ENCODE results near the gene ITM2C. TPM values are rescaled to one million over a fixed set of nuclear protein-coding genes. Genes with fewer than 3 reads are reported as not detected.

The ITM2C gene, protein sequence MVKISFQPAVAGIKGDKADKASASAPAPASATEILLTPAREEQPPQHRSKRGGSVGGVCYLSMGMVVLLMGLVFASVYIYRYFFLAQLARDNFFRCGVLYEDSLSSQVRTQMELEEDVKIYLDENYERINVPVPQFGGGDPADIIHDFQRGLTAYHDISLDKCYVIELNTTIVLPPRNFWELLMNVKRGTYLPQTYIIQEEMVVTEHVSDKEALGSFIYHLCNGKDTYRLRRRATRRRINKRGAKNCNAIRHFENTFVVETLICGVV
- total RNA-seq, result 10 to 100 TPM; 43.2 to 43.4 TPM

DNA sequence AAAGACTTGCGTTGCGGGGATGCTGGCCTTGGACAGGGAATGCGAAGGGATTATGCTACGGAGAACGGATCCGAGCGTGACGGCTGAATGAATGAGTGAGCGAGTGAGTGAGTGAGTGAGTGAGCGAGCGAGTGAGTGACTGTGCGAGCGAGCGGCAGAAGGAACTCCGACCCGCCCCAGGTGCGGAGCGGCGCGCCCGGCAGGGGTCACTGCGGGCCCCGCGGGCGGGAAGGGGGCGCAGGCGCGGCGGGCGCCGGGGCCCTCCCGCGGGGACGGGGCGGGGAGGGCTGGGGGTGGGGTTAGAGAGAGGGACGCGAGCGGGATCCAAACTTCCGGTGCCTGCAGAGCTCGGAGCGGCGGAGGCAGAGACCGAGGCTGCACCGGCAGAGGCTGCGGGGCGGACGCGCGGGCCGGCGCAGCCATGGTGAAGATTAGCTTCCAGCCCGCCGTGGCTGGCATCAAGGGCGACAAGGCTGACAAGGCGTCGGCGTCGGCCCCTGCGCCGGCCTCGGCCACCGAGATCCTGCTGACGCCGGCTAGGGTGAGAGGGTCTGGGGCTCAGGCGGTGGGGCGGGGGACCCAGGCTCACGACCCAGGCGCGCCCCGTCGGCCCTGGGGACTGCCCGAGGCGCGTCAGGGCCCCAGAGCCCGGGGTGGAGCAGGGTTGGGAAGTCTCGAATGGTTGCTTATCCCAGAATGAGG, at the start of gene ITM2C:
Gene ITM2C (plus strand): TSS at position 338 of the 702 bp plus-strand sequence. CDS start 84 bp downstream, at position 422.
- intact Hi-C loops (cut with micrococcal nuclease), result no loop called here
- DNase-seq (peak; percentile 82), ATAC-seq (peak; percentile 85)
- peaks cover 2% of the 10 kb centered on the region for H3K27me3 Mint-ChIP-seq
- H3K9me3 Mint-ChIP-seq, result no peaks in the 10 kb centered on the region
- no peaks in the 10 kb centered on the region for H3K36me3 Mint-ChIP-seq (ENCODE audit: low read depth)
- H3K4me3 Mint-ChIP-seq, result peak within 1 kb of the TSS; percentile 73
- H3K4me1 Mint-ChIP-seq (ENCODE audit: low read depth), result peaks cover 50% of the 10 kb centered on the region
- TF ChIP-seq, protein P1, sequence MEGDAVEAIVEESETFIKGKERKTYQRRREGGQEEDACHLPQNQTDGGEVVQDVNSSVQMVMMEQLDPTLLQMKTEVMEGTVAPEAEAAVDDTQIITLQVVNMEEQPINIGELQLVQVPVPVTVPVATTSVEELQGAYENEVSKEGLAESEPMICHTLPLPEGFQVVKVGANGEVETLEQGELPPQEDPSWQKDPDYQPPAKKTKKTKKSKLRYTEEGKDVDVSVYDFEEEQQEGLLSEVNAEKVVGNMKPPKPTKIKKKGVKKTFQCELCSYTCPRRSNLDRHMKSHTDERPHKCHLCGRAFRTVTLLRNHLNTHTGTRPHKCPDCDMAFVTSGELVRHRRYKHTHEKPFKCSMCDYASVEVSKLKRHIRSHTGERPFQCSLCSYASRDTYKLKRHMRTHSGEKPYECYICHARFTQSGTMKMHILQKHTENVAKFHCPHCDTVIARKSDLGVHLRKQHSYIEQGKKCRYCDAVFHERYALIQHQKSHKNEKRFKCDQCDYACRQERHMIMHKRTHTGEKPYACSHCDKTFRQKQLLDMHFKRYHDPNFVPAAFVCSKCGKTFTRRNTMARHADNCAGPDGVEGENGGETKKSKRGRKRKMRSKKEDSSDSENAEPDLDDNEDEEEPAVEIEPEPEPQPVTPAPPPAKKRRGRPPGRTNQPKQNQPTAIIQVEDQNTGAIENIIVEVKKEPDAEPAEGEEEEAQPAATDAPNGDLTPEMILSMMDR (IDR thresholded peaks at IDR 0.05), result peak; percentile 13
- H3K27ac Mint-ChIP-seq, result peak within 1 kb of the TSS; percentile 55
- POLR2A ChIA-PET, result interaction anchor here (1.0 to 1.2 kb wide), 2 partner anchors 8 to 11 kb away, joined by 3 to 5 read pairs; no protein-coding TSS in a partner anchor
- CTCF ChIA-PET, result interaction anchor here (0.7 to 4.0 kb wide), 11 partner anchors 9 to 123 kb away, joined by 3 to 18 read pairs (median 4); no protein-coding TSS in a partner anchor

DNA sequence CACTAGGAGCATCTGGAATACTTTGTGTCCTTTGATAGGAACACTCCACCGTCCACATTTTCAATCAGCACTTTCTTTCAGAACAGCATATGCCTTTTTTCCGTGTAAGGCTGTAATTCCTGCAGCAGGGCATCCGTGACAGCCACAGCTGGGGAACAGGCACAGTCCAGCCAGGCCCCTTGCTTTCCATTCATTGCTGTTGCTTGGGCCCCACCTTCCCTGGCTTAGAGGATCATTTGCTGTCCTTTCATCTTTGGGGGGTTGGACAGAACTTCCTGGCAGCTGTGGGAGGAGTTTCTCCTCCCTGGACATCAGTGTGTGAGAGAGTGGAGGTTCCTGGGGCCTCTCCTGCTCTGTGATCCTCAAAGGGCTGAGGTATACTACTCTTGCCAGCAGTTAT, 49.7 kb upstream of the ITM2C start:
- H3K27ac Mint-ChIP-seq, result peak overlapping the region; percentile 27
- H3K27me3 Mint-ChIP-seq, result no peaks in the 10 kb centered on the region
- TF ChIP-seq, protein P1 (IDR thresholded peaks at IDR 0.05), result no peak
- no peaks in the 10 kb centered on the region for H3K9me3 Mint-ChIP-seq
- no peak for ATAC-seq
- ChIA-PET CTCF (interaction anchor here (0.7 to 1.5 kb wide), 3 partner anchors 9 to 33 kb away, joined by 3 read pairs; no protein-coding TSS in a partner anchor), POLR2A (interaction anchor here (0.6 kb wide), 1 partner anchor 200 kb away, joined by 3 read pairs; no protein-coding TSS in a partner anchor)
- H3K4me1 Mint-ChIP-seq (ENCODE audit: low read depth), result peaks cover 10% of the 10 kb centered on the region
- DNase-seq, result no peak
- H3K36me3 Mint-ChIP-seq (ENCODE audit: low read depth), result peaks cover 58% of the 10 kb centered on the region
- intact Hi-C loops (cut with micrococcal nuclease), result no loop called here
- no peak overlapping the region for H3K4me3 Mint-ChIP-seq

DNA sequence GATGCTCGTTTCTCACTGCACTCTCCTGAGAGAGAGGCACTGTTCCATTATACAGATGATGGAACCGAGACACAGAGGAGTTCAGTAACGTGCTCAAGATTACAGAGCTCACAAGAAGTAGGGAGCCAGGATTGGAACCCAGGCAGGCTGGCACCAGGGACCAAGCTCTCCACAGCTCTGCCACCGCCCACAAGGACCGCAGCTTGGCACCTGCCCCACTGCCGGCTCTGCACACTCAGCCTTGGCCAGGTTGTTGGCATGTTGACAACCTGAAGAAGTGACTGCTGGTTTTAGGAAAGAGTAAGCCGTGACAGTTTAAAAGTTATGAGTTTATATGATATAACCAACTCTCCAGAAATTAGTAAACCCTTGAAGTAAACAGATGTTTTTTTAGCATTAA, 48.0 kb upstream of the ITM2C start:
- ATAC-seq (no peak), DNase-seq (no peak)
- CTCF ChIA-PET, result interaction anchor here (1.7 to 2.1 kb wide), 2 partner anchors 10 to 18 kb away, joined by 5 to 9 read pairs; no protein-coding TSS in a partner anchor
- Mint-ChIP-seq H3K4me1 (ENCODE audit: low read depth) (peaks cover 10% of the 10 kb centered on the region), H3K27me3 (no peaks in the 10 kb centered on the region), H3K36me3 (ENCODE audit: low read depth) (peaks cover 50% of the 10 kb centered on the region), H3K4me3 (no peak overlapping the region), H3K9me3 (no peaks in the 10 kb centered on the region), H3K27ac (peak overlapping the region; percentile 36)
- TF ChIP-seq, protein P1 (IDR thresholded peaks at IDR 0.05), result no peak
- POLR2A ChIA-PET, result interaction anchor here (1.6 kb wide), 1 partner anchor 56 kb away, joined by 3 read pairs; no protein-coding TSS in a partner anchor
- intact Hi-C loops (cut with micrococcal nuclease), result no loop called here

DNA sequence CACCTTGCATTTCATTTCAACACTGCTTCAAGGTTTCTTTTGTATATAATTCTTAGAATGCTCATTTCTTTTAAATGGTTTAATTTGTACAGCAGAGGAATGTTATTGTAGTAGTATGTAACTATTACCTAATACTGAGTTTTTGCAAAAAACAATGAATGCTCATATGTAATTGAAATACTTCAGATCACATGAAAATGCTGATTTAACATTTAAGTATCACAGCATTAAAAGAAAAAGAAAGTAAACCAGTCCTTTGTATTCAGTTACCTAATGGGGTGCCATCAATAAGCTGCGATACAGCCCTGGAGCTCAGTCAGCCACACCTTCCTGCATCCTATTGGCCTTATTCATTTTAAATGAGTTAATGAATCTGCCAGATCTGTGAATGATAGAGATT, 45.3 kb upstream of the ITM2C start:
- peaks cover 10% of the 10 kb centered on the region for H3K4me1 Mint-ChIP-seq (ENCODE audit: low read depth)
- peaks cover 30% of the 10 kb centered on the region for H3K36me3 Mint-ChIP-seq (ENCODE audit: low read depth)
- no peak for ATAC-seq
- H3K27ac Mint-ChIP-seq, result no peak overlapping the region
- no peak overlapping the region for H3K4me3 Mint-ChIP-seq
- no peak for DNase-seq
- ChIA-PET CTCF (interaction anchor here (1.2 to 1.8 kb wide), 5 partner anchors 10 to 408 kb away, joined by 3 to 6 read pairs (median 3); no protein-coding TSS in a partner anchor), POLR2A (interaction anchor here (1.1 kb wide), 1 partner anchor 34 kb away, joined by 3 read pairs; no protein-coding TSS in a partner anchor)
- intact Hi-C loops (cut with micrococcal nuclease), result no loop called here
- TF ChIP-seq, protein P1 (IDR thresholded peaks at IDR 0.05), result no peak
- H3K27me3 Mint-ChIP-seq, result no peaks in the 10 kb centered on the region
- H3K9me3 Mint-ChIP-seq, result no peaks in the 10 kb centered on the region
